ENCODE results near the gene TAF15.
A peak's percentile ranks its signal among the peaks of the same experiment; 100 is the strongest.

Gene TAF15

GRCh38 chr17:35892091-35893035, 83.1 kb downstream of the TAF15 start:
- H3K27me3 Mint-ChIP-seq, result no peaks in the 10 kb centered on the region
- H3K4me3 Mint-ChIP-seq, result peak overlapping the region; percentile 53 to 74
- H3K9me3 Mint-ChIP-seq, result peaks cover 4 to 7% of the 10 kb centered on the region in 2 donors
- peak overlapping the region; percentile 78 to 97 for H3K27ac Mint-ChIP-seq
- peaks cover 83% of the 10 kb centered on the region for H3K4me1 Mint-ChIP-seq
- DNase-seq (peak; percentile 49 to 65), ATAC-seq (peak; percentile 65)

- Mint-ChIP-seq H3K27ac (no peak overlapping the region), H3K9me3 (peaks cover 4 to 7% of the 10 kb centered on the region in 2 donors), H3K4me1 (peaks cover 88% of the 10 kb centered on the region), H3K4me3 (no peak overlapping the region), H3K27me3 (no peaks in the 10 kb centered on the region)
- ATAC-seq (no peak), DNase-seq (no peak)
These were observed 84.5 kb downstream of the TAF15 start for GRCh38 chr17:35893751-35894150.

DNA sequence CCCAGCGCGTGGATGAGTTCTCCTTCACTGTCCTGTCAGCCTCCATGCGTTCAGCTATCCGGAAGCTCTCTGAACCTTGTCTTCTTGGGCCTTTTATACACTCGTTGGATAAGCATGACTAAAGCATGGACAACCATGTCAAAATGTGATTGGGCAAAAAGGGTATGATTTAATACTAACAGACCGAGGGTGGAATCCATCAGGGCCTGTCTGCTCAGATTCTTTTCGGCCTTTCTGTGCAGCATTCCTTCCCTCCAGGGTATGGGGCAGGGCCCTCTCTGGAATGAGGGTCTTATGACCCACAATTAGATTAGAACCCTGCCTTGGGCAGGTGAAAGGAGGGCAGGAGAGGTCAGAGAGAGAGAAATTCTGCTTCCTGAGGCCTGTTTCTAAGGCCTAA, 84.9 kb downstream of the TAF15 start:
- Mint-ChIP-seq H3K27me3 (no peaks in the 10 kb centered on the region), H3K4me1 (peaks cover 88% of the 10 kb centered on the region), H3K4me3 (no peak overlapping the region), H3K9me3 (peaks cover 4 to 7% of the 10 kb centered on the region in 2 donors), H3K27ac (no peak overlapping the region)
- DNase-seq (no peak), ATAC-seq (no peak)

- H3K9me3 Mint-ChIP-seq, result peaks cover 4 to 7% of the 10 kb centered on the region in 2 donors
- H3K4me3 Mint-ChIP-seq, result peak overlapping the region; percentile 65 to 77
- no peaks in the 10 kb centered on the region for H3K27me3 Mint-ChIP-seq
- H3K4me1 Mint-ChIP-seq, result peaks cover 88% of the 10 kb centered on the region
- DNase-seq (peak; percentile 44 to 81), ATAC-seq (peak; percentile 86)
- peak overlapping the region; percentile 86 to 93 for H3K27ac Mint-ChIP-seq
These were observed 86.6 kb downstream of the TAF15 start for GRCh38 chr17:35895636-35896587.

Measured in stimulated activated naive CD8-positive, alpha-beta T cell treated with anti-CD3 and anti-CD28 coated beads, Interleukin-15, amount 100 ng/mL, for 72 hours (primary cell).